Kasumi-1 (cell line): ENCODE data around the gene SULT1C3.

Experiments used
- DNase-seq, 2 experiments: peaks; one replicate each; lab custom pipeline; 2025; lab: John Stamatoyannopoulos, UW

The SULT1C3 gene

GRCh38 chr2:108239786-108240185 lies at the start of gene SULT1C3:
Gene SULT1C3 (plus strand): TSS chr2:108239968. CDS start chr2:108247195, 7,227 bp downstream.
- DNase-seq = no peak

DNA sequence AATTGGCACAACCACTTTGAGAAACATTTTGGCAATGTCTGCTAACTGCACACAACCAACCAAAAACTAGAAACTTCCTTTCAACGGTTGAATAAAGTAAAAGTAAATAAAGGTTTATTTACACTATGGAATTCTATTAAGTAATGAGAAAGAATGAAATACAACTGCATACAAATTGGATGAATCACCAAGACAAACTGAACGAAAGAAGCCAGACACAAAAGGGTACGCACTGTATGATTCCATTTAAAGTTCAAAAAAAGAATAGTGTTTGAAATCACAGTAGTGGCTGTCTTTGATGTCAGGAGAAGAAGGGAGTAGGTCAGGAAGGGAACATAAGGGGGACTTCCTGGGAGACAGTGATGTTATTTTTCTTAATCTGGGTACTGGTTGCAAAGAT lies 46.5 kb upstream of the SULT1C3 start:
- no peak for DNase-seq

GRCh38 chr2:108194409-108195132 lies 45.2 kb upstream of the SULT1C3 start:
- peak; percentile 23 to 44 for DNase-seq

- no peak for DNase-seq
Measured at GRCh38 chr2:108195133-108195439, 44.7 kb upstream of the SULT1C3 start.

- no peak for DNase-seq
Measured at GRCh38 chr2:108199726-108200125, 40.0 kb upstream of the SULT1C3 start.

DNA sequence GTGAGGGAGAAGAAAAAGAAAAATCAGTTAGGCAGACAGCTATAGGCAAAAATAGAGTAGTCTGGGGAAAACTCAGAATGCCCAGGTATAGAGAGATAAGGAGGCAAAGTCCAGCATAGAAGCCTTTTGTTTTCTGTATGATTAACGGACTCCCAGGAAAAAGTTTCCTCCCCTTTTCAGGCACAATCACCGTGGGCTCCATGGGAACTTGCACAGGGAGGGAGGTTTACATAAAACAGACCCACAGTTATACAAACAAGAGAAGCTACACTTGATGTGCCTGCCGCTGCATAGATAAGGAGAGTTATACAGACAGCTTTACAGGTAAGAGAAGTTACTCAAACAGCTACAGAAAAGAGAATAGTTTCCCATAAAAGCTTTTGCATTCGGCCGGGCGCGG lies 39.2 kb upstream of the SULT1C3 start:
- no peak for DNase-seq

DNA sequence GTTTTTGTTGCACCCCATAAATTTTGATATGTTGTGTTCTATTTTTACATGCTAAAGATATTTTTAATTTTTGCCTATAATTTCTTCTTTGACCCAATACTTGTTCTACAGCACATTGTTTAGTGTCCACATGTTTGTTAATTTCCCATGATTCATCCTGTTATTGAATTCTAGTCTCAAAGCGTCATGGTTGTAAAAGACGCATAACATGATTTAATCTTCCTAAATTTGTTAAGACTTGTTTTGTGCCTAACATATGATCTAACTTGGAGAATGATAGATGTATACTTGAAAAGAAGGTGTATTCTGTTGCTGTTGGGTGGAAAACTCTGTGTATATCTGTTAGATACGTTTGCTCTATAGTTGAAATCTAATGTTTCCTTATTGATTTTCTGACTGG lies 27.1 kb upstream of the SULT1C3 start:
- DNase-seq = no peak

- DNase-seq = peak; percentile 86 to 87
Measured at GRCh38 chr2:108215794-108216211, 24.0 kb upstream of the SULT1C3 start.

DNA sequence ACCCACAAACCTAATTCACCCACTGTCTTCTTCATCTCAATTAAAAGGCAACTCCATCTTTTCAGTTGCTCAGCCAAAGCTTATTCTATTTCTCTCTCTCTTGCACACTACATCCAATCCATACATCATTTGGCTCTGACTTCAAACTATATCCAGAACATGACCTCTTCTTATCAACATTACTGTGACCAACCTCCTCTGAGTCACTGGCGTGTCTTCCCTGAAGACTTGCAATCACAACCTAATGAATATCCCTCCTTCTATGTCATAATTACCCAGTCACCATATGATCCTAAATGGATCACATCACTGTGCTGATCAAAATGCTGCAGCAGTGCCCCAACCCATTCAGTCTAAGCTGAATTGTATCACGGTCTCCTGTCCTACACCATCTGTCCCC lies 22.6 kb upstream of the SULT1C3 start:
- no peak for DNase-seq

DNA sequence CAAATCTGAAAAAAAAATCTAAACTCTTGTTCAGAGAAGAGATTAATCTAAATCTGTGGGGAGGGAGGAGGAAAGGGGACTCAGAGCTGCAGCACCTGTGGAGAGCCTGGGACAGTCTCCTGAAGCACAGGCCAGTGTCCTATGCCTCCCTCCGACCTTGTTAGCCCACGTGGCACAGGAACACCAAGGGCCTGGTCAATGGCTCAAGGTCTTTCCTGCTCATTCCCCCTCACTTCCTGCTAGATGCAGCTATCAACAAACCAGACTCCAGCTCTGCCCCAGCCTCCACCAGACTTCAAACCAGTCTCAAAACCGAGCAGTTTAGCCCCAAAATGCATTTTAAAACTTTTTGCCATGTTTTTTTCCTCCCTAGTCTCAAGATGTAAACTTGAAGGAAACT lies 20.1 kb upstream of the SULT1C3 start:
- DNase-seq = no peak

- no peak for DNase-seq
Measured at GRCh38 chr2:108220191-108220590, 19.6 kb upstream of the SULT1C3 start.

- no peak for DNase-seq
Measured at GRCh38 chr2:108220942-108221541, 18.7 kb upstream of the SULT1C3 start.

- DNase-seq = no peak
Measured at GRCh38 chr2:108222261-108222660, 17.5 kb upstream of the SULT1C3 start.

- no peak for DNase-seq
Measured at GRCh38 chr2:108223573-108223972, 16.2 kb upstream of the SULT1C3 start.

DNA sequence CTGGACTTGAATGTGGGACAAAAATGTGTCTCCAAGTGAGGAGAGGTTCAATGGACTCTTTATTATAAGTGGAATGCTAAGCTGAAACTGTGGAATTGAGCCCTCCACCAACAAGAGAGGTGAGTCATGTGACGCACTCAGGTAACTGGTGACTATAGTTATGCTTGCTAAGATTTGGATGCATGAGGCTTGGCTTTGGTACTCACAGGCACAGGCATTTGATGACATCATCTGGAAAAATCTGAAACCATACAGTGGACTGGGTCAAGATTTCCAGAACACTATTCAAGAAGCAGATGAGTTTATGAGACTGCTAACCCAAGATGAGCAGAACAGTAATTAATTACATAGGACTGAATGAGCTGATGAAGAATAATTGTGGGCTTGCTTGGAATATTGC lies 15.7 kb upstream of the SULT1C3 start:
- DNase-seq = no peak

DNA sequence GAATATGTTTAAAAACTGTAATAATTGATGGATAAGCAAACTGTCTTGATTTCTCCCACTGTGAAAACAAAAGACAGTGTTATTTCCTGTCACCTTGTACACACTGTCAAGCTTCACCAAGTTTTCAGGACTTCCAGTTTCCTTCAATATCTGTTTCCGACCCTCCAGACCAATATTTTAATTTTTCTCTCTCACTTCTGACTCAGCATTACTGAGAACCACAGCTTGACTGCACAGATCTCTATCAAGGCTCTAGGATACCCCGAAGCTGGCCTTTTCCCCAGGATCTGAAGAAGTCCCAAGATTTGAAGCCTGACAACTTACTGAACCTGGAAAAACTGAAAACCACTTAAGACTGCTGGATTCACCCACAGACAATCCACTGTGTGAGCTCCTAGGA lies 13.2 kb upstream of the SULT1C3 start:
- DNase-seq = no peak

- no peak for DNase-seq
Measured at GRCh38 chr2:108228006-108228405, 11.8 kb upstream of the SULT1C3 start.

DNA sequence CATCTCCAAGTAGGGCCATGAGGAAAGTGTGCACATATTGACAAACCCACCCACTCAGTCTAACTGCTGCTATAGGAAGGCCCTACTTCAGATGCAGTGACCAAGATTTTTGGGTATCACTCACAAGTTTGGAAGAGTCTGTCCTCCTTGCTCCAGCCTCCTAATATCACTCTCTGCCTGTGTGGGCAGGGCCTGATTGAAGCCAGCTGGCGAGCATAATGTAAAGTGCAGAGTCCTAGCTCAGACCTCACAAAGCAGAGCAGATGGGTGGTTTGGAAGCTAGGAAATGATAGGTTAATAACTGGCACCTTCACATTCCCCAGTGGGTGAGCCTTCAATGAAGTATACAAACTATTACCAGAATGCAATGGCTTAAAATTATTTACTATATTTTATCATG lies 11.2 kb upstream of the SULT1C3 start:
- no peak for DNase-seq

DNA sequence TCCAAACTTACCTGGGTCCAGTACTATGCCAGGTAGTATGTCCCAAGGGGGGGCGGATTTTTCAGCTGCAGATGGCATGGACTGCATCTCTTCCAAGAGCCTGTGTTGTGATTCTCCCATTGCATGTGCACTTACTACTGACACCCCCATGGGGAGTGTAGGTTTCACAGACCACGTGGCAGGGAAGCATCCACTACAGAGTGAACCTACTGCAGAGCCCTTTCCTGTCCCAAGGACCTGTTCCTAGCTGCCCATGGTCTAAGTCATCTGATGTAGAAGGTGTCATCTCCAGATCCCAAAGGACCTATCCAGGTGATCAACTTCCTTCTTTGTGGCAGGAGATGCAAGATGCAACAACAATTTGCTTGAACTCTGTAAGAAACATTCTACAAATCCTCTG lies 9.9 kb upstream of the SULT1C3 start:
- no peak for DNase-seq

DNA sequence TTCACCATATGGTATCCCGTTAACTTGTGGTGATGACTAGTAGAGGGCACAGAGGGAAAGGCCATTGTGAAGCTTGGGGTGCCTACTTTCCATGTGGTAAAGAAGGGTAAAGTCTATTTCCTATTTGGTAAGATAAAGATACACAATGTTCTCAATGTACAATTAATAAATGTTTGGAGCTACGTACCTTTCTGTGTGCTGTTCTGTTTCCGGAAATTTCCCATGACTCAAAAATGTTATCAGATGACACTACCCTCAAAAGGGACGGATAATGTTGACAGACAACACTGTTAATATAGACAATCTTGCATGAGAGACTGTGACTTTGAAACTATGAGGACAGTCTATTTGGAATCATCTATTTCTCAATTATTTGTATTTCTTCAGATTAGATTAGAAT lies 4.2 kb upstream of the SULT1C3 start:
- no peak for DNase-seq

DNA sequence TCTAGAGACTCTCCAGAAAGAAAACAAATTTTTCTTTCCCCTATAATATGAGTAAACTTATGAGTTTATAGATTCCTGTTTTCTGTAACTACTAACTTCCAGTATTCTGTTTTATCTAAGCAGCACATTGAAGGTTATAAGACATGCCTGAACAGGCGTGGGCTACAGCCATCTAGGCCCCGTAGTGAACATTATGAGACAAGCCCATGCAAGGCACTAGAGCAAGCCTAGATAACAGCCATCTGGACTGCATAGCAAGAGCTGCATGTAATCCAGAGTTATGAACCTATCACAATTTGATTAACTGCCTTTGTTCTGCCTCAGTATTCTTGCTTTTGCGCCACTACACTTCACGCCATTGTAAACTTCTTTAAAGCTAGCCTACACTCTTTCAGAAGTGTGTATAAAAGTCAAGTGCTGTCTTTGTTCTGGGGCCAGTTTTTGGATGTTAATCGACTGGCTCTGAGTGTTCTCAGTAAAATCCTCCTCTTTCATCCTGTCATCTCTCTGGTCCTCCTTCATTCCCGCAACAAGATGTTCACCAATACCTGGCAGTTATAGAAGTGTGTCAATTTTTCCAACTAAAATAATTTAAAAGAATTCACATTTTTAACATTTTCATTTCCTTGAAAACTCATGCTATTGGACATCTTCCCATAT lies 3.0 kb upstream of the SULT1C3 start:
- DNase-seq = no peak

DNA sequence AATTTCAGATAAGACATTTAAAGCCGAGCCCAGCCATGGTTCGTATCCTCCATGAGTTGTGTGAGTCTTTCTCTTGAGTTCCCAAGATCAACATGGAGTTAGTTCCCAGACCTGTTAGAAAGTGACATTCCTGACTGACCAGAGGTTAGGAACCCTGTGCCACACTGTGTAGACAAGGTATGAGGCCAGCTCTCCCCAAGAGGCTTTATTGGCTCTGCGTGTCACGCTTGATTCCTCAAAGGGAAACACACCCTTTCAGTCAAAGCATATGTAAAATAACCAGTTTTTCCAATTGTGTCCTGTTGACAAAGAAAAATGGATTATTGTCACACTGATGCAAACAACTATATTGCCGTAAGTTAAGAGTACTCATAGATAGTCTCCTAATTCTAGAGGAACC lies 1.2 kb downstream of the SULT1C3 start:
- DNase-seq = no peak

DNA sequence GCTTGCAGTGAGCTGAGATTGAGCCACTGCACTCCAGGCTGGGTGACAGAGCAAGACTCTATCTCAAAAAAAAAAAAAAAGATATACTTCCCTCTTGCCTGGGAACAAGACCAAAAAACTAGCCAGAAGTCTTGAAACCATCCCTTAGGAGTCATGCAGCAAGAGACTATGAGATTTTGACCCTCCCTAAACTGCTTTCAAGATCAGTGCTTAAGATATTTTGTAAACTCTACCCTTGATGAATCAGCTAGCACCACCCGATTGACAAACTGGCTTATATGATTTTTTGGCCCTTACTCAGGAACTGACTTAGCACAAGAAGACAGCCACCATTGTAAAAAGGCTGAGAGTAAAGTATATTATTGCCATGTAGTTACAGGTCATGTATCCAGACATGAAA lies 3.8 kb downstream of the SULT1C3 start:
- no peak for DNase-seq
